ENCODE data around the gene TMEM101.
A peak's percentile ranks its signal among the peaks of the same experiment; 100 is the strongest.
"Not testable (repeated sequence)": the region's sequence is repeated elsewhere in the genome, so short reads cannot be mapped to it uniquely, and the experiment has no call there.

The TMEM101 gene

DNA sequence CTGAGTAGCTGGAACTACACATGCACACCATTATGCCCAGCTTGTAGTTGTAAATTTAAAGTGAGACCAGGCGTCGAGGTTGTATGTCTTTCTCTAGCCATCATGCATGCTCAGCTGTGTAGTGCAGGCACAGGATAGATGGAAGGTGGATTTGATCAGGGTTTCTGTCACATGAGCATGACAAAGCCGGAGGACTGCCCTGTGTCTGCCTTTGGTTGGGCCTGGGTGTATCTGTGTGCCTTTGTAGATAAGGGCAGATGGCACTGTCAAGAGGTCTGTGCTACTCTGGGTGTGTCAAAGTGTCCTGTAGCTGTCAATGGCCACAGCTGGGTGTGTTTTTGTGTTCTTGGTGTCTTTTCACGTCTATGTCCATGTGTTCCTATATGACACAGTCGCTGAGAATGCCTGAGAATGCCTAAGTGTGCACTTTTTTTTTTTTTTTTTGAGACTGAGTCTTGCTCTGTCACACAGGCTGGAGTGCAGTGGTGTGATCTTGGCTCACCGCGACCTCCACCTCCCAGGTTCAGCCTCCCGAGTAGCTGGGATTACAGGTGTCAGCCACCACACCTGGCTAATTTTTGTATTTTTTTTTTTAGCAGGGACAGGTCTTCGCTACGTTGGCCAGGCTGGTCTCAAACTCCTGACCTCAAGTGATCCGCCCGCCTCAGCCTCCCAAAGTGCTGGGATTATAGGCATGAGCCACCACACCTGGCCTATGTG lies 14.5 kb downstream of the TMEM101 start:
- no peak for DNase-seq

DNA sequence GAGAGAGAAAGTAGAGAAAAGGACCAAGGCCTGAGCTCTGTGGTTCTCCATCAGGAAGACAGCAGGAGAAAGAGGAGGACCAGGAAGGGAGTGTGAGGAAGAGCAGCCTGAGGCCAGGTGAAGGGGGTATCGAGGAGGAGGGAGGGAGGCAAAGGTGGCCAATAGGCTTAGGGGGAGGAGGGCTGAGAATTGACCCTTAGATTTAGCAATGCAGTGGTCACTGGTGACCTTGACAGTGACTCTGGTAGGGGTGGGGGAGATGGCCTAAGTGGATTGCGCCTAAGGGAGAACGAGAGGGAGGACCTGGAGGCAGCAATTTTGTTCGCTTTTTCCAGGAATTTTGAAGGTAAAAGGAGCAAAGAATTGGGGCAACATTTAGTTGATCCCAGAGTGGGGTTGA lies 15.7 kb downstream of the TMEM101 start:
- no peak for DNase-seq

DNA sequence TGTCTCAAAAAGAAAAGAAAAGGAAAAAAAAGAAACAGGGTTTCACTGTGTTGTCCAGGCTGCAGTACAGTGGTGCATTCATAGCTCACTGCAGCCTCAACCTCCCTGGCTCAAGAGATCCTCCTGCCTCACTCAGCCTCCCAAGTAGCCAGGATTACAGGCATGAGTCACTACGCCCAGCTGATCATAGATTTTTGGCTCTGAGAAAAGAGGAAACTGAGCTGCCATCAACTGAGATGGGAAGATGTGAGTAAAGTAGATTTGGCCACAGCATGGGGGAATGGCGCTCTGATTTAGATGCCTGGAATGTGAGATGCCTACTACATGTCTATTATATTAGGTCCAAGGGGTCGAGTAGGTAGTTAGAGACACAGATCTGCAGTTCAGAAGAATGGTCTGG lies 16.2 kb downstream of the TMEM101 start:
- DNase-seq, result no peak

DNA sequence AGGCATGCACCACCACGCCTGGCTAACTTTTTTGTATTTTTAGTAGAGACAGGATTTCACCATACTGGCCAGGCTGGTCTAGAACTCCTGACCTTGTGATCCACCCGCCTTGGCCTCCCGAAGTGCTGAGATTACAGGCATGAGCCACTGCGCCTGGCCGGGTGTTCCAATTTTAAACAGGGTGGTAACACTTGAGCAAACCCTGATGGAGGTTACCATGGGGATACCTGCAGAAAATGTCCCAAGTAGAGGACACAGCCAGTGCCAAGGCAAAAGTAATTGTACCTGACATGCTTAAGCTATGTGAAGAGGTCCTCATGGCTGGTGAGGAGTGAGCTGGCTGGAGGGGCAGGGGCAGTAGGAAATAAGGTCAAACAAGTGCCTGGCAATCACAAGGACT lies 17.6 kb downstream of the TMEM101 start:
- not testable (repeated sequence) for DNase-seq

DNA sequence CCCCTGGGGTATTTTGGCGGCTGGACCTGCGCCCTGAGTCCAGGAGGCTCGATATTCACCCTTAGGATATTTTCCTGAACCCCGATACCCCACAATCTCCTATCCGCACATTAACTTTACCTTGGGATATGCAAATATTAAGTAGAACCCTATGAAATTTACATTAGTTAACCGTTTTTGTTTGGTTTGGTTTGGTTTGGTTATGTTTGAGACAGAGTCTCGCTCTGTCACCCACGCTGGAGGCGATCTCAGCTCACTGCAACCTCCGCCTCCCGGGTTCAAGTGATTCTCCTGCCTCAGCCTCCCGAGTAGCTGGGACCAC lies 19.7 kb downstream of the TMEM101 start:
- no peak for DNase-seq

DNA sequence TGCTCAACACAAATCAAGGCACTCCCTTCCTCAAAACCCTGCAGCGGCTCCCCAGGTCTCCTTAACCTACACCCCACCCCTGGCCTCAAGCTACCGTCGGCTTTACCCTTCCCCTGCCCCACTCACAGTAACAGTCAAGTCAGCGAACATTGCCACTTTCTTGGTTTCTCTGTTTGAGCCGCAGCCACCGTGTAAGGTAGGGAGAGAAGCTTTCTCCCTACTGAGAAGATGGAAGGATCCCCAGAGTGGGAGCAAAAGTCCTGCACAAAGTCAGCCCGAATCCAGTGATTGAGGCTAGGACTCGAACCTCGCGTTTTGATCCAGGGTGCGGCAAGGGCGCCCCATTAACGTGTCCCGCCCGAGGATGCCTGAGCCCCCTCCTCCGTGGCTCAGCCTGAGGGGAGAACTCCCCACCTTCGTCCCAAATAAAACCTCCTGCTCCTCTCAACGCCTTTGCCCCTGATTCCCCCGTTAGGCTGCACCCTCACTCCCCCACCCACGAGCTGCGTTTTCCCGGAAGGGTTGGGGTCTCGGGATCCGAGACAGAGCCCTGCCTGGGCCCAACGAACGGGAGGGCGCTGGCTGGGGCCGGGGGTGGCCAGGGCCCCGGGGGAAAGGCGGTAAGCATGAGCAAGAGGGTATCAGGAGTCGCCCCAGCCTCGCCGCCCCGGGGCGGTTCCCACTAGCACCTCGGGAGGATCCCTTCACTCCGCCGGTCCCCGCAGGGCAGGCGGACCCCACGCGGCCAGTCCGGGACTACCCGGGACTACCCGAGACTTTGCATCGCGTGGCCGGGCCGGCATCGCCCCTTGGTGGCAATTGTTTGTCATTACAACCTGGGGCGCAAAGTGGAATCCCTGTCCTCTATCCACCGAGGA lies 20.3 kb downstream of the TMEM101 start:
- peak in 3 of 4 experiments; percentile 13 to 30 (median 29) for DNase-seq

DNA sequence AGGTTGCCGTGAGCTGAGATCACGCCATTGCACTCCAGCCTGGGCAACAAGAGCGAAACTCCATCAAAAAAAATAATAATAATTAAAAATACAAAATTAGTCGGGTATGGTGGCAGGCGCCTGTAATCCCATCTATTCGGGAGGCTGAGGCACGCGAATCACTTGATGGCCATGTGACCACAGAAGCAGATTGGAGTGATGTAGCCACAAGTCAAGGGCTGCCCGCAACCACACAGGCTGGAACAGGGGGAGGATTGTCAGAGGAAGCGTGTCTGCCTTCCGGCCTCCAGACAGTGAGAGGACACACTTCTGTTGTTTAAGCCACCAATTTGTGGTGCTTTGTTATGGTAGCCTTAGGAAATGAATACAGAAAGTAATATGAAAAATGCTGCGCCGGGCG lies 22.1 kb downstream of the TMEM101 start:
- DNase-seq, result no peak

DNA sequence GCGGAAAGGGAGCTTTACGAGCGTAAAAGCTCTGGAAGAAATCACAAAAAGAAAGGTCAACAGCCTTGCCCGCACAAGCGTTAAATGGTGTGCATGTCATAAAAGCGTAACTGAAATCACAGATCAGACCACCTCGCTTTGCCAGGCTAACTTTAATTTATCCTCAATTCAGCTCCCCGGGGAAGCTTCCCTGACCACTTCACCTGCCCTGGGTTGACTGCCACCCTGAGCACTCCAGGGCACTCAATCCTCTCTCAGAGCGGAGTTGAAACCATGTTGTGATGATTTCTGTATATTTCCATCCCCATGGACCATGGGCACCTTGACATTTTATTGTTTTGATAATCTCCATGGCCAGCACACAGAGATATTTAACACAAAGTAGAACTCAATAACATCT lies 26.5 kb downstream of the TMEM101 start:
- no peak for DNase-seq

DNA sequence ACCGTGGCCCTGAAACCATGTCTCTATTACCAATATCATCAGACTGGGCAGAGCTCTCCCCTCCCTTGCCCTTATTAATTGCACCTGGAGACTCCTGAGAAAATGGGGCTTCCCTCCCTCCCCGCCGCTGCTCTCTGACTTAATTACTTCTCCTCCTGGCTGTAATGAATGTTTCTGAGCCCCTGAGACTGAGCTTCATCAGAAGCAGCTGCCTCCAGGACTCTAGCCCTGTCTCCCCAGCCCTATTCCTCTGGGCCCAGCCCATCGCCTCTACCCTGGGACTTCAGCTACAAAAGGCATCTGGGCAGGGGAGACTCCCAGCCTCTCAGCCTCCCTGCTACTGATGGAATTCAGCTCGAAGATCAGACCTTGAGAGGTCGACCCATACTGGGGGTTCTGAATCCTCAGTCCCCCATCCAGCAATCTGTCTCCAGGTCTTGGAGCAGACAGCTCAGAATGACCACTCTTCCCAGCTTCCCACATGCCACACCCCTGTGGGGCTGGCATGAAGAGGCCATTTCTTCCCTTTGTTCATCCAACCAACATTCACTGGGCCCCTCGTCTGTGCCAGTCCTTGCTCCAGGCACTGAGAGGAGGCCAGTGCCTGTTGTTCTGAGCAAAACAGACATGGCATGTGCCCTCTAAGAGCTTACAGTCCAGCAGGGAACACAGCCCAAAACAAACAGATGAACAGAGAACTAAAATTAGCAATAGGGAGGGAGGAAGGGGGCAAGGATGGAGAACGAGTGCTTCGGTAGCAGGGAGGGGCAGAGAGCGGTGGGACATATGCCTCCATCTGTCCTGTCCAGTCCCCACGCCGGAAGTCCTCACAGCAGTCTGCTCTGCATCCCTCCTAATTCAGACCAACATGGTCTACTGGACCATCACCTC lies 27.4 kb downstream of the TMEM101 start:
- DNase-seq, result no peak

DNA sequence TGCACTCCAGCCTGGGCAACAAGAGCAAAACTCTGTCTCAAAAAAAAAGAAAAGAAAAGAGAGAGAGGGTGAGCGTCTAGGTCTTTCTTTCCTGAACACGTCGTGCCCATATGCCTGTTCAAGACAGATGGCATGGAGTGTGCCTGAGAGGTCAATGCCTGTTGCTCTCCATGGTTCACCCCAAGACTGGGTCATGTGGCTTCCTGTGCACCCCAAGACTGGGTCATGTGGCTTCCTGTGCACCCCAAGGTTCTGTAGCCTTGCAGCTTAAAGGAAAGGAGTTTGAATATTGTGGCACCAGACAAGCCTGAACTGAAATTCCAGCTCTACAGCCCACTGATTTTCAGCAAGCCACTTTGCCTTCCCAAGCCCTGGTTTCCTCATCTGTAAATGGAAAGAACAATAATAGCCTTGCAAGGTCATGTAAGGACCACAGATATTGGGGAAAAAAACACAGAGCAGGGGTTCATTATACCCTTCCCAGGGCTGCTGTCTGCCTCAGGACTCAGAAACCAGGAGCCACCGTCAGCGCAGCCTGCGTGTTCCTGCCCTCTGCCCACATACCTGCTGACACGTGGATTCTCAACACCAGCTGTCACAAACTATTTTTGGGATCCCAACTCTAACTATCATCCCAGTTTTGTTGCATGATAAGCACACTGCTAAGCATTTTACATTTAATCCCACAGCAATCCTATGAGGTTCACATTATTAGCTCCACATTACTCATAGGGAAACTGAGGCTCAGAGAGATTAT lies 28.4 kb downstream of the TMEM101 start:
- no peak for DNase-seq

DNA sequence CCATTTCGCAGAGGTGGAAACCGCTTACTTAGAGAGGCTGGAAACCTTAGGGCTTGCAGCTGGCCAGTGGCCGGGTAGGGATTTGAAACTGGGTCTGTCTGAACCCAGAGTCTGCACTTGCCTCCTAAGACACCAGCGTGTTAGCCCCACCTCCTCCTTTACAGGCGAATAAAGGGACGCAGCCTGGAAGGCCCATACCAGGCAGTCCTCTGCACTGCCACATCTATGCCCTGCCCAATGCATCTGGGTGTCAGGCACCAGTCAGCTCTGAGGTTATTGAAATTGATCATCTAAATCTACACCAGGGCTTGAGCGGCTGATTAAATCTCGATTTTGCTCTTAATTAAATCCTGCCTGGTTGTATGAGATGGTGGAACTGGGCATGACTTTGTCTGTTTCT lies 30.2 kb downstream of the TMEM101 start:
- DNase-seq, result no peak

DNA sequence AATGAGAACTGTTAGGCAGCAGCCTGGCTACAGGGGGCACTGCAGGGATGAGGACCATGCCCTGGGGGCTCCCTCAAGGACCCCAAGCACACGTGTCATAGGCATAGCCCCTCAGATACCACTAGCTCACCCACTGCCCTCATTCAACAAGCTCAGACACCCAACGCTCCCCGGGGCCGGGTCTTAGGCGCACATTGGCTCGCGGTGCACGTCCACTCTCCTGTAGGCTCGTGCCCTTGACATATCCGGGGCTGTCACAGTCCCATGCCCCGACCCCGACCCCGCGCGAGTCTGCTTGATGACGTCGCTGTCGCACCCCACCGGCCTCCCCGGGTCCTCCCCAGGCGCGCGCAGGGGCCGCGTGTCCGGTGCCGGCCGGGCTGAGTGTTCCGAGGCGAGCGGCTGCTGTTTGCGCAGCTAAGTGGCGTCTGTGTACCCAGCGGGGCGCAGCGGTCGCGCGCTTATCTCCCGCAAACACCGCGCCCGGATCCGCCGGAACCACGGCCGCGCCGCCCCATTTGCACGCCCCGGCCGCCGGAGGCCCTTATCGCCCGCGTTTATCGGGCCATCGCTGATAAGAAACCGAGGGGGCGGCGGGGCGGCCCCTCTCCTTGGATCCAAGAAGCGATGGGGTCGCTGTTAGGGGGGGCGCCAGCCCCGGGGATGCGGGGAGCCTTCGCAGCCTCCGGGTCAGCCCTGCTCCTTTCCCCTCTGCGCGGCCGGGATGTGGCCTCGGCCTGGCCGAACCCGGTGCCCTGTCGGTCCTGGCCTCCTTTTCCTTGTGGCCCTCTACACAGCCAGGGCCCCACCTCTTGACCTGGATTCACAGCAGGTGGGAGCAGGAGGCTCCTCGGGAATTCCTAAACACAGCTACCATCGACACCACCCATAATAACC lies 31.0 kb downstream of the TMEM101 start:
- no peak for DNase-seq

DNA sequence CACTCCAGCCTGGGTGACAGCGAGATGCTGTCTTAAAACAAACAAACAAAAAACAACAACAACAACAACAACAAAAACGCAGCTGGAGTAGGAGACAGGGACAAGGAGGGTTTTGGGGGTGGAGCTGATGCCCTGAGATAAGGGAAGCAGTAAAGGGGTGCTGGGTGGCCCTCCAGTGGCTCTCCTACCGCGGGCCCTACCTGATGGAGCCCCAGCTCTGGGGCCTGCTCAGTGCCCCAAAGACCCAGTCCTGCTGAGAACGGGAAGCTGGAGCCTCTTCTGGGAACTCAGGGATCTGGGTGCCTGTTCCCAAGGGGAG lies 31.6 kb downstream of the TMEM101 start:
- DNase-seq, result no peak

DNA sequence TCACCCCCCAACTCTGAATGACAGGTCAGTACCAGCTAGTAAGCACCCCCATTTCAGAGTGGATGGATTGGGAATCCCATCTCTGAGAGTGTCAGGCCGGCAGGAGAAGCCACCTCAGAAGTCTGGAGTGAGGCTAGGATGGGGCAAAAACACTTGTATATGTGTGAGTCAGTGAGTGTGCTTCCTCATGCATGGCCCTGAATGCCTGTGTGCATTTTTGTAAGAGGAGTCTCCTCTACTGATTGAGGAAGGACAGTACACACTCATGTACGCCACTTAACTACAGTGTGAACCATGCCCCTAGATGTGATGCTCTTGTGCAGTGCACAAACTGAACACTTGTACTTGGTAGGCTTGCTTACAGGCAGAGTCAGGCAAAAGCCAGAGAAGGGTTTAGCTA lies 32.6 kb downstream of the TMEM101 start:
- no peak for DNase-seq

DNA sequence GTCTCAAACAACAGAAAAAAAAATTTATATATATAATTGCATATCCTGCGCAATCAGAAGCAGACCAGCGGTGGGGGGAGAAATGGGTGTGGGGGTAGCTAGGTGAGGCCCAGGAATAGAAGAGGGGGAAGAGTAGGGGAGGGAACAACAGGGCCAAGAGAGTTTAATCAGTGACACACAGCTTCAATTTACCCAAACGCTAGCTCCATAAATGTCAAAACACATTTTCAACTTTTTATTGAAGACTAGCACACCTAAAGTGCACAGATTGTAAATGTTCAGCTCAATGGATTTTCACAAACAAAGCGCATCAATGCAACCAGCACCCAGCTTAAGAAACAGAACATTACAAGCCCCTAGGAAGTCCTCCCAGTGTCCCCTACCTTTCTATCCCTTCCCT lies 35.1 kb downstream of the TMEM101 start:
- DNase-seq, result no peak

DNA sequence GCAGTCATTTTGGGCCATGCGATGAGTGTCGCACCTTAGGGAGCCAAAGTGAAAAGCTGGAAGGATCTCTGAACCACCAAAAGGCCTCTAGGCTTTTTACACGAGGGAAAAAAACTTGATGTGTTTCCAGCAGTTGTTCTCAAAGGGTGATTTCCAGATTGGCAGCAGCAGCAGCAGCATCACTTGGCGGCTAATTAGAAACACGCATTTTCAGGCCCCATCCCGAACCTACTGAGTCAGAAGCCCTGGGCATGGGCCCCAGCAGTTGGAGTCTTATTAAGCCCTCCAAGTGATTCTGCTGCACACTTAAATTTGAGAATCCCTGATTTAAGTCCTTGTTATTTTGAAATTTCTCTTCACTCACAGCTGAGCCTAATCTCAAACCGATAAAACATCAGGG lies 35.8 kb downstream of the TMEM101 start:
- no peak for DNase-seq

DNA sequence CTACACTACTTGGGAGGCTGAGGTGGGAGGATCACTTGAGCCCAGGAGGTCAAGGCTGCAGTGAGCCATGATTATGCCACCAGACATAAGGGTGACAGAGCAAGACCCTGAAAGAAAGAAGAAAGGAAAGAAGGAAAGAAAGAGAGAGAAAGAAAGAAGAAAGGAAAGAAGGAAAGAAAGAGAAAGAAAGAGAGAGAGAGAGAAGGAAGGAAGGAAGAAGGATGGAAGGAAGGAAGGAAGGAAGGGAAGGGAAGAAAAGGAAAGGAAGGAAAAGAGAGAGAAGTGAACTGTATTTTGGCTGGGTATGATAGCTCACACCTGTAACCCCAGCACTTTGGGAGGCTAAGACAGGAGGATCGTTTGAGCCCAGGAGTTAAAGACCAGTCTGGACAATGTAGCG lies 36.7 kb downstream of the TMEM101 start:
- DNase-seq, result no peak

DNA sequence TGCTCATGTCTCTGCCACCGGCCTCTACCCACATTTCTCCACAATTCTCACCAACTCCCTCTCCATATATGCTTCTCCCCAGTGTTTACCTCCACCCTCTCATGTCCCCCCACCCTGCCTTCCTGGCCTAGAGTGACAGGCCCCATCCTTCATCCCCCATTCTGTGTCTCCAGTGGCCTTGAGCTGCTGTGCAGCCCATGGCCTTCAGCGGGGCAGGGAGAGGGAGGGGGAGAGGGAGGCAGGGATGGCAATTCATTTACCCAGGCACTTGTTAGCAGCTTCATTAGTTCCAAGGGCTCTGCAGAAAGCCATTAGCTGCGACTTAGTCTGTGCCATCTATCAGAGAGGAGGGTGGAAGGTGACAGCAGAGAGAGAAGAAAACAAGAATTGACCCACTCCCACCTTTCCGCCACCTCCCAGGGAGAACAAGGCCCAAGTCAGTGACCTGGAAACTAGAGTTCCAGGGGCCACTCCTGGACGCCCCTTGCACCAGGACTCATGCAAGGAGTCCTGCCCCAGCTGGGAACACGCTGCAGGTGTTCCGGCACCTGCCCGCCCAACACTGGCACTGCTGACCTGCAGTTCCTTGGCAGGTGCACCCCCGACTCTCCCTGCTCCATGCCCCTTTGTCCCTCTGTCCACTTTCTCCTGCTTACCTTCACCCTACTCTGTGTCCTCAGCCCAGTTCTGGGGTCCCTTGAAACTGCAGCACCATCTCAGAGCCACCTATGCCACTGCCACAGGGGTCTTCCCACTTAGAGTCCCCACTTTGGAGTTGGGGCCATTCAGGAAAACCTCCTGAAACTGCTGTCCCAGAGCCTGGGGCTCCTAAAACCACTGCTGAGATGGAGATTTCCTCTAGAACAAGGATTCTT lies 37.6 kb downstream of the TMEM101 start:
- DNase-seq, result no peak

DNA sequence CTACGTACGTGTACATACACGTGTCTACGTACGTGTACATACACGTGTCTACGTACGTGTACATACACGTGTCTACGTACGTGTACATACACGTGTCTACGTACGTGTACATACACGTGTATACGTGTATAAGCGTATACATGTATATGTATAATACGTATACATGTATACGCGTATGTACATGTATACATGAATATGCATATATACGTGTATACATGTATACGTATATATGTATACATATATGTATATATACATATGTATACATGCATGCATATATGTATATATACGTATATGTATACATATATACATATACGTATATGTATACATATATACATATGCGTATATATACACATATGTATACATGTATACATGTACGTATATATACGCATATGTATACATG lies 38.9 kb downstream of the TMEM101 start:
- DNase-seq, result no peak

DNA sequence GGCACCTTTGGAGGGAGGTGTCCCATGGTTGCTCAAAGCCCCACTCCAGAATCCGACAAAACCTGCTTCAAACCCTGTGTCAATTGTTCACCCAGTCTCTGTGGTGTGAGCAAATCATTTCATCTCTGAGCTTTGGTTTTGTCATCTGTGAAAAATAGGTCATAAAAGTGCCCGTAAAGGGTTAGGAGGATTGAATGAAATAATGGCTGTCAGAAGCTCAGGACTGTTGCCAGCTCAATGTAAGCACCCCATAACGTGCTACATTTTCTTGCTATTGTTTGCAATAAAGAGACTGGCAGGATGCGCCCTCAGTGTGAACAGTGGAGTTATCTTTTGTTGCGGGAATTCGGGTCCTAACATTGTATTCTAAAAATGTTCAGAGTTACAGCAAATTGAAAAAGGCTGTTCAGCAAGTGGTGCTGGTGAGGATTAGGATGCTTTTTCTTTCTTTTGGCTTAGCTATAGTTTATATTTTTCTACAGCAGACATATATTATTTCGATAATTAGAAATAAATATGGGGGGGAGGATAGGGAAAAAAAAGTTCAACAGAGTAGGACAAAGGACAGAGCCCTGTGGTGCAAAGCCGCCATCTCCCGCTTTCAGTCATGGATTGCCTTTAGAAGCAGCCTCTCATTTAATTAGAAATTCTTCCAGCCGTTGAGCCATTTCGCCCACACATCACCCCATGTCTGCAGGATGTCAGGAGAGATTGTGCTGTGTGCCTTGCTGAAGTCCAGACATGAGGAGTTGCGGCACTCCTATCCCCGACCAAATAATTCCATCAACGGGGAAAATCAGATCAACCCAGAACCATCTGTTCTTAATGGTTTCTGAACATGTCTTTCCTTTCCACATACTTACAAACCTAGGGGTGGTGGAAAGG lies 40.1 kb downstream of the TMEM101 start:
- DNase-seq, result no peak

All from activated CD4-positive, CD25-positive, alpha-beta regulatory T cell (primary cell).